ENCODE results near the gene PCID2.

DNA sequence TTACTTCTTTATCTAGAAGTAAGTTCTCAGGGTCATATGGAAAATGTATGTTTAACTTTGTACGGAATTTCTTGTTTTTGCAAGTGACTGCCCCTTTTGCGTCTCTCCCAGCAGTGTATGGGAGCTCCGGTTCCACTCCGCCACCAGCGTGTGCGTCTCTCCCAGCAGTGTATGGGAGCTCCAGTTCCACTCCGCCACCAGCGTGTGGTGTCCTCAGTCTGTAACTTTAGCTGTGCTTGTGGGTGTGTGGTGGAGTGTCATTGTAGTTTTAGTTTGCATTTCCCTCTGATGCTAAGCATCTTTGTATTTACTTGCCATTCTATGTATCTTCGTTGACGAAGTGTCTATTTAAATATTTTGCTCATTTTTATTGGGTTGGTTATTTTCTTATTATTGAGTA, 3.3 kb upstream of the PCID2 start:
- TF ChIP-seq, protein P1, sequence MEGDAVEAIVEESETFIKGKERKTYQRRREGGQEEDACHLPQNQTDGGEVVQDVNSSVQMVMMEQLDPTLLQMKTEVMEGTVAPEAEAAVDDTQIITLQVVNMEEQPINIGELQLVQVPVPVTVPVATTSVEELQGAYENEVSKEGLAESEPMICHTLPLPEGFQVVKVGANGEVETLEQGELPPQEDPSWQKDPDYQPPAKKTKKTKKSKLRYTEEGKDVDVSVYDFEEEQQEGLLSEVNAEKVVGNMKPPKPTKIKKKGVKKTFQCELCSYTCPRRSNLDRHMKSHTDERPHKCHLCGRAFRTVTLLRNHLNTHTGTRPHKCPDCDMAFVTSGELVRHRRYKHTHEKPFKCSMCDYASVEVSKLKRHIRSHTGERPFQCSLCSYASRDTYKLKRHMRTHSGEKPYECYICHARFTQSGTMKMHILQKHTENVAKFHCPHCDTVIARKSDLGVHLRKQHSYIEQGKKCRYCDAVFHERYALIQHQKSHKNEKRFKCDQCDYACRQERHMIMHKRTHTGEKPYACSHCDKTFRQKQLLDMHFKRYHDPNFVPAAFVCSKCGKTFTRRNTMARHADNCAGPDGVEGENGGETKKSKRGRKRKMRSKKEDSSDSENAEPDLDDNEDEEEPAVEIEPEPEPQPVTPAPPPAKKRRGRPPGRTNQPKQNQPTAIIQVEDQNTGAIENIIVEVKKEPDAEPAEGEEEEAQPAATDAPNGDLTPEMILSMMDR (IDR thresholded peaks at IDR 0.05; ENCODE audit: low read depth, low read length) = 0 out of 2 replicates have a peak, but pooled peaks have one; percentile 5
- no peak for TF ChIP-seq EZH2phosphoT487 (IDR thresholded peaks at IDR 0.05; ENCODE audit: low read depth)
